Gastroesophageal sphincter (tissue), 4 donors: Measurements from ENCODE around the gene CD46. TPM values are rescaled to one million over a fixed set of nuclear protein-coding genes. Genes with fewer than 3 reads are reported as not detected.

Experiments
- ATAC-seq: fragments of 150-250 bp; one replicate; pipeline ENCODE4 v1.9.1; 2016; ENCODE audit warnings: mild to moderate bottlenecking, moderate library complexity
- H3K27ac ChIP-seq, 4 donors: fragments of 200-600 bp; sonication (generic) in 3 of 4; 1 replicate in 3 of 4; 2 replicates in 1 of 4; pipeline ENCODE4 v1.5.1; 2016 to 2019
- H3K27me3 ChIP-seq: fragments of 200-600 bp; sonication (generic); one replicate; pipeline ENCODE4 v1.5.1; 2019
- H3K36me3 ChIP-seq, 2 donors: fragments of 200-600 bp; sonication (generic); one replicate each; pipeline ENCODE4 v1.5.1; 2019; ENCODE audit warnings: control low read depth in 1 of 2
- H3K4me1 ChIP-seq, 3 donors: fragments of 200-600 bp; sonication (generic); 1 replicate in 2 of 3; 2 replicates in 1 of 3; pipeline ENCODE4 v1.5.1; 2016 to 2019; ENCODE audit warnings: control low read depth in 2 of 3
- H3K4me3 ChIP-seq, 2 donors: fragments of 200-600 bp; sonication (generic); one replicate each; pipeline ENCODE4 v1.5.1; 2019; ENCODE audit warnings: mild to moderate bottlenecking in 1 of 2, moderate library complexity in 1 of 2
- H3K9me3 ChIP-seq, 3 donors: fragments of 200-600 bp; sonication (generic); one replicate each; pipeline ENCODE4 v1.5.1; 2017 to 2019; ENCODE audit warnings: control low read depth in 2 of 3
- CTCF ChIP-seq, 4 experiments: fragments of 200-600 bp in 2 of 4; fragments of 450-650 bp in 2 of 4; sonication (generic) in 1 of 4; IDR thresholded peaks; one replicate each; pipeline ENCODE4 v1.5.1; 2017 to 2019; ENCODE audit warnings: antibody characterized with exemption in 4 of 4, mild to moderate bottlenecking in 2 of 4, moderate library complexity in 2 of 4
- EP300 ChIP-seq: sonication (generic); formaldehyde crosslinking; IDR thresholded peaks from one replicate; pipeline ENCODE4 v1.6.1; 2017; ENCODE audit warnings: antibody characterized with exemption, mild to moderate bottlenecking
- POLR2A ChIP-seq, 2 donors: fragments of 450-650 bp; IDR thresholded peaks; one replicate each; pipeline ENCODE4 v1.6.1; 2017; ENCODE audit warnings: antibody characterized with exemption in 2 of 2, mild to moderate bottlenecking in 2 of 2, moderate library complexity in 1 of 2
- POLR2AphosphoS5 ChIP-seq: sonication (generic); formaldehyde crosslinking; IDR thresholded peaks from one replicate; pipeline ENCODE4 v1.6.1; 2017; ENCODE audit warnings: antibody characterized with exemption
- WGBS, 2 donors: methylation state at CpG; one replicate each; pipeline ENCODE4 v1.1.5; 2018; ENCODE audit warnings: low coverage in 1 of 2; 5-methylcytosine and 5-hydroxymethylcytosine counted together
- total RNA-seq, 4 donors: library from RNA; depleted of rRNA; stranded (reverse); fragments of >200 nt; gene quantifications; one replicate each; pipeline ENCODE4 v1.1.0, GENCODE V29; 2016

CD46 gene
- total RNA-seq, 4 donors from 2014 or later, result 69.1 to 117 (median 98.6) TPM

GRCh38 chr1:207814469-207814868 lies 62.6 kb downstream of the CD46 start:
- no peaks in the 10 kb centered on the region for H3K27me3 ChIP-seq
- WGBS, 2 donors, result 46% methylated on average over 3 of the region's 4 CpGs; no CpG with 5 or more reads in 1 of the 2 donors
- peaks cover 0 to 98% of the 10 kb centered on the region in 2 donors for H3K36me3 ChIP-seq
- ATAC-seq, result no peak
- H3K4me1 ChIP-seq, result peaks cover 45 to 100% (median 93%) of the 10 kb centered on the region in 3 donors
- H3K9me3 ChIP-seq, result no peaks in the 10 kb centered on the region
- peak overlapping the region in 1 of 2 donors; percentile 80 for H3K4me3 ChIP-seq
- TF ChIP-seq CTCF (IDR thresholded peaks at IDR 0.05) (no peak), POLR2A (IDR thresholded peaks at IDR 0.05) (no peak), EP300 (no peak), POLR2AphosphoS5 (no peak)
- peak overlapping the region; percentile 11 to 100 (median 98) for H3K27ac ChIP-seq

GRCh38 chr1:207815466-207815865 lies 63.6 kb downstream of the CD46 start:
- H3K4me1 ChIP-seq, result peaks cover 39 to 100% (median 85%) of the 10 kb centered on the region in 3 donors
- H3K4me3 ChIP-seq, result peak overlapping the region in 1 of 2 donors; percentile 80
- ATAC-seq, result no peak
- H3K36me3 ChIP-seq, result peaks cover 0 to 98% of the 10 kb centered on the region in 2 donors
- TF ChIP-seq POLR2A (IDR thresholded peaks at IDR 0.05) (no peak), POLR2AphosphoS5 (no peak), CTCF (IDR thresholded peaks at IDR 0.05) (no peak), EP300 (no peak)
- H3K27ac ChIP-seq, result peak overlapping the region in 3 of 4 donors; percentile 97 to 100 (median 99)
- WGBS, 2 donors, result 33 to 49% methylated on average over 3 to 8 of the region's 8 CpGs
- H3K9me3 ChIP-seq, result no peaks in the 10 kb centered on the region
- no peaks in the 10 kb centered on the region for H3K27me3 ChIP-seq

- ATAC-seq, result no peak
- H3K36me3 ChIP-seq, result peaks cover 0 to 98% of the 10 kb centered on the region in 2 donors
- H3K27ac ChIP-seq, result peak overlapping the region; percentile 10 to 100 (median 98)
- peaks cover 36 to 100% (median 81%) of the 10 kb centered on the region in 3 donors for H3K4me1 ChIP-seq
- 67% methylated on average over 2 of the region's 2 CpGs; no CpG with 5 or more reads in 1 of the 2 donors for WGBS, 2 donors
- H3K4me3 ChIP-seq, result peak overlapping the region in 1 of 2 donors; percentile 80
- no peaks in the 10 kb centered on the region for H3K9me3 ChIP-seq
- no peaks in the 10 kb centered on the region for H3K27me3 ChIP-seq
- TF ChIP-seq POLR2AphosphoS5 (peak; percentile 42), POLR2A (IDR thresholded peaks at IDR 0.05) (no peak), EP300 (no peak), CTCF (IDR thresholded peaks at IDR 0.05) (no peak)
Measured at GRCh38 chr1:207815913-207816291, 64.0 kb downstream of the CD46 start.

DNA sequence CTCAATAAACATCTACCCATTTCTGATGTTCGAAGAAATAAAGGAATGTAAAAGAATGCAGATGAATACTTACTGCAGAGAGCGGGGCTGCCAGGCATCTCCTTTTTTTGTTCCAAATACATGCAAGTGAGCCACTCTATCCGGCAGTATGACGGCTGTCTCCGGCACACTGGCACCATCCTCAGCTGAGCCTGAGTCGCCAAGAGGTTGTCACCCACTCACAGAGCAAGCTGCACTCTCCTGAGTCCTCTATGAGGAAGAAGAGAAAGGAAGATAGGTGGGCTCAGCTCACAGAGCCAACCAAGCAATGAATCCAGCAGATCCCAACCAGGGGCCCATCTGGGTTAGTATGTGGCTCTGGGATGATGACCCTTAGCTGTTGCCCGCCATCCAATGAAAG lies 65.3 kb downstream of the CD46 start:
- Histone ChIP-seq H3K4me3 (peak overlapping the region; percentile 2 to 80), H3K9me3 (no peaks in the 10 kb centered on the region), H3K36me3 (peaks cover 0 to 96% of the 10 kb centered on the region in 2 donors), H3K27ac (peak overlapping the region in 3 of 4 donors; percentile 97 to 100 (median 99)), H3K4me1 (peaks cover 33 to 99% (median 68%) of the 10 kb centered on the region in 3 donors), H3K27me3 (no peaks in the 10 kb centered on the region)
- TF ChIP-seq CTCF (IDR thresholded peaks at IDR 0.05) (no peak), POLR2A (IDR thresholded peaks at IDR 0.05) (no peak), POLR2AphosphoS5 (no peak), EP300 (no peak)
- 58 to 68% methylated on average over 4 to 6 of the region's 7 CpGs for WGBS, 2 donors
- no peak for ATAC-seq
